RCC 7860 (cell line): ENCODE results near the gene CFAP97D2.
"Not testable (repeated sequence)": the region's sequence is repeated elsewhere in the genome, so short reads cannot be mapped to it uniquely, and the experiment has no call there.

Source experiments
- DNase-seq: peaks from one replicate; pipeline ENCODE4 v3.0.0-alpha.2; 2015; ENCODE audit warnings: low spot score
- FAIRE-seq: peaks from 2 replicates; lab custom pipeline; 2012; peaks lifted over from hg19 to GRCh38; lab: Jason Lieb, UNC

CFAP97D2 gene

DNA sequence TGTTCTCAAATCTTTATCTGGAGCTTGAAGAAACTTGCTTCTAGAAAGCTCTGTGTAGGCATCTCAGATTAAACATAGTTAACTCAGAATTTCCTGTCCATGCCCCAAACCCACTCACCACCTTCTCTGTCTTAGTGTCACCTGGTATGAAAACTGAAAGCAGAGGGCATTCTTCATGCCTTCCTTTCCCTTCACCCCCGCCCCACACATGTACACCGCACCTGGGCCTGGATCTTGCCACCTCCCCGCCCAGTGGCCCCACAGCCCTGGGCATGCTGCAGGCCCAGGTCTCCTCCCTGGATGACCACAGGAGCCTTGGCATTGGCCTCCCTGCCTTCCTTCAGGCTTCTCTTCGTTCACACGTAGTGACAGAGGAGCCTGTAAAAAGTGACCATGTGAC, 15.8 kb downstream of the CFAP97D2 start:
- FAIRE-seq: no peak
- DNase-seq: no peak

DNA sequence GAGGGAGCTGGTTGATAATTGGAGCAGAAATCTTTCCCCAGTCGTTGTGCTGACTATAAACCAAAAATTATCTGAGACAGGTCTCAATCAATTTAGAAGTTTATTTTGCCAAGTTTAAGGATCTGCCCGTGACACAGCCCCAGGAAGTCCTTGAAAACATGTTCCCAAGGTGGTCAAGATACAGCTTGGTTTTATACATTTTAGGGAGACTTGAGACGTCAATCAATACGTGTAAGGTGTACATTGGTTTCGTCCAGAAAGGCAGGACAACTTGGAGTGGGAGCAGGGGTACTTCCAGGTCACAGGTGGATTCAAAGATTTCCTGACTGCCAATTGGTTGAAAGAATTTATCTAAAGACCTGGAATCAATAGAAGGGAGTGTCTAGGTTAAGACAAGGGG, 17.6 kb downstream of the CFAP97D2 start:
- FAIRE-seq: no peak

DNA sequence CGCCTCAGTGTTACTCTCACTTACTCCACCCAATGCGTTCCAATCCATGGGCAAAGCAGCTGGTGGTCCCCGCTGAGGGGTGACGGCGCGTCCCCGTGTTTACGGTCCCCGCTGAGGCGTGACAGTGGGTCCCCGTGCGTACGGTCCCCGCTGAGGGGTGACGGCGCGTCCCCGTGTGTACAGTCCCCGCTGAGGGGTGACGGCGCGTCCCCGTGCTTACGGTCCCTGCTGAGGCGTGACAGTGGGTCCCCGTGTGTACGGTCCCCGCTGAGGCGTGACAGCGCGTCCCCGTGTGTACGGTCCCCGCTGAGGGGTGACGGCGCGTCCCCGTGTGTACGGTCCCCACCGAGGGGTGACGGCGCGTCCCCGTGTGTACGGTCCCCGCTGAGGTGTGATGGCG, 19.5 kb downstream of the CFAP97D2 start:
- FAIRE-seq: no peak
- DNase-seq: no peak

More for the DNA sequence above, 17.6 kb downstream of the CFAP97D2 start:
- no peak for DNase-seq

DNA sequence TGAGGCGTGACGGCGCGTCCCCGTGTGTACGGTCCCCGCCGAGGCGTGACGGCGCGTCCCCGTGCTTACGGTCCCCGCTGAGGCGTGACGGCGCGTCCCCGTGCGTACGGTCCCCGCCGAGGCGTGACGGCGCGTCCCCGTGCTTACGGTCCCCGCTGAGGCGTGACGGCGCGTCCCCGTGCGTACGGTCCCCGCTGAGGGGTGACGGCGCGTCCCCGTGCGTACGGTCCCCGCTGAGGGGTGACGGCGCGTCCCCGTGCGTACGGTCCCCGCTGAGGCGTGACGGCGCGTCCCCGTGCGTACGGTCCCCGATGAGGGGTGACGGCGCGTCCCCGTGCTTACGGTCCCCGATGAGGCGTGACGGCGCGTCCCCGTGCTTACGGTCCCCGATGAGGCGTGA, 20.5 kb downstream of the CFAP97D2 start:
- not testable (repeated sequence) for FAIRE-seq

DNA sequence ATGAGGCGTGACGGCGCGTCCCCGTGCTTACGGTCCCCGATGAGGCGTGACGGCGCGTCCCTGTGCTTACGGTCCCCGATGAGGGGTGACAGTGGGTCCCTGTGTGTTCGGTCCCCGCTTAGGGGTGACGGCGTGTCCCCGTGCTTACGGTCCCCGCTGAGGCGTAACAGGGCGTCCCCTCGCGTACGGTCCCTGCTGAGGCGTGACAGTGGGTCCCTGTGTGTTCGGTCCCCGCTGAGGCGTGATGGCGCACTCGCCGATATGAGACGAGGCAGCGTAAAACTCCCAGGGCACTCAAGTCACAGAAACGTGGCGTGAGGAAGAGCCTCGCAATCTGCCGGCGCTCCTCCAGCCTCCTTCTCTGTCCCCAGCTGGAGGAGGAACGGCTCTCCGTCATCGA, 20.9 kb downstream of the CFAP97D2 start:
- no peak for FAIRE-seq
- DNase-seq: no peak

More for the DNA sequence above, 20.5 kb downstream of the CFAP97D2 start:
- not testable (repeated sequence) for DNase-seq

DNA sequence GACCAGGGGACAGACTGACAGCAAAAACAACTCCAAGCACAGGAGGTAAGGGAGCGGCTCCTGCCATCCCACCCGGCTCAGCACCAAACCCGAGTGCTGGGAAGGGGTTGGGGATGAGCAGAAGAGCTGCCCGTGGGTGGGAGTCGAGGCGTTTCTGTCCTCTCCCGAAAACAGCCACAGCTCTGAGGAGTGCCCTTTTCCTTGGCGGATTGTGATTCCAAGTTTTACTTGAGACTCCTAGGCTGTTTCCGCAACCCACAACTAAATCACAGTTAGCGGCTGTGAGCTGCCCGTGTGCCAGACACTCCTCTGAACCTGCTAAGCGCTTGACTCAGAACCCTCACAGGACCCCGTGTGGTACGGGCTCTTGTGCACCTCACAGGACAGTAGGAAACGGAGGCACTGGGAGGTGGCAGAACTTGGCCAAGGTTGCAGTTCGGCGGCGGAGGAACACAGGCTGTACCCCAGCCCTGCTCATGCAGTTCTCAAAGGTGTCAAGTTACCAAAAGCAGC, 21.4 kb downstream of the CFAP97D2 start:
- DNase-seq (no peak), FAIRE-seq (no peak)

DNA sequence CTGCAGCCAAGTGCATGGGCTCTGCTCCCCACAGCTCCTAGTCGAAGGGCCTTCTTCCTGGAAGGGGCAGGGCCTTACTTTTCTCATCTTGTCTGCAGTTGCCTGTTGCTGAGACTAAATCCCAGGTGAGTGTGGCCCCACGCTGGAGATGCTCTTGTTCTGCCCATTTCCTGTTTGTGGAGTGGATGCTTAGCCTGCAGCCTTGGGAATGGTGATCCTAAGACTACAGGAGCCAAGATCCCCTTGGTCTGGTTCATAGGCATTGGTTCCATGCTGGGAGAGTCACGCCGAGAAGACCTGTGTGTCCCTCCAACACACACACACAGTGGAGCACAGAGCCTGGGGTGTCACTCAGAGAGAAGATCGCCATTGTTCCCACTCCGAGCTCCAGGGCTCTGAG, 23.5 kb downstream of the CFAP97D2 start:
- FAIRE-seq (no peak), DNase-seq (no peak)

DNA sequence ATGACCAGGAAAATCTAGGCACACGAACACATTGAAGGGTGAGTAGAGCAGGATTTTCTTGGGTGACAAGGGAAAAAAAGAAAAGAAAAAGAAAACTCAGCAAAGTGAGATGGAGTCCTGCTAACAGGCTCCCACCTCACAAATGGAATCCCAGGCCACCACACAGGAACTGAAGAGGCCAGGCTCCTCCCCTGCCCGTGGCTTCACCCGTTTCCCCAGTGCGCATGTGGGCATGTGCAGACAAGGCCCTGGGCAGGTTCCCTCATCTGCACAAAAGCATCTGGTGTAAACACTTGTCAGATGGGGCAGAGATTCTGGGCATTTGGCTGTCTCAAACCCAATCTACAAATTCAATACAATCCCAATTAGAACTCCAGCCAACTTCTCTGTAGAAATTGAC, 24.5 kb downstream of the CFAP97D2 start:
- FAIRE-seq (no peak), DNase-seq (no peak)

DNA sequence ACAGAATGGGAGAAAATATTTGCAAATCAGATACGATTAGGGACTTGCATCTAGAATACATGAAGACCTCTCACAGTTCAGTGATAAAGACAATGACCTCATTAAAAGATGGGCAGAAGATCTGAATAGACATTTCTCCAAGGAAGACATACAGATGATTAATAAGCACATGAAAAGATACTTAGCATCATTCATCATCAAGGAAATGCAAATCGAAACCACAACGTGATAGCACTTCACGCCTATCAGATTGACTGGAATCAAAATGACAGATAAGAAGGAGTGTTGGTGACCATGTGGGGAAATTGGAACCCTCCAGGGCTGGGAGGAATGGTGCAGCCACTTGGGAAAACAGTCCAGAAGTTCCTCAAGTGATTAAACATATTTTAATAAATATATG, 25.8 kb downstream of the CFAP97D2 start:
- FAIRE-seq (no peak), DNase-seq (no peak)

DNA sequence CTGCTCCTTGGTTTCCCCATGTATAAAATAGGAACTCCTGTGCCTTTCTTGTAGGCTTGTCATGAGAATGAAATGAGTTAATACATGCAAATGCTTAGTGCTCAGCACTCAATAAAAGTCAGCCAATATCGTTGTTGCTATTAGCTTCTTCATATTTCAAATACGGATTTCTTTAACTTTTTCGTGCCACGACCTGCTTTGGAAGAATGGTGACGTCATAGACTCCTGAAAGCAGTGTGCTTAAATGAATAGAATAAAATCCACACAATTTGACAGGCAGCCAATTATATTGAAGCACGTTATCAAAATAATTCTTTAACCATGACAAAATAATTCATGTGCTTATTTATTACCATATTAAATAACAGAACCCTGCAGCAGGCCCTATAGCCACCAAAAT, 29.1 kb downstream of the CFAP97D2 start:
- FAIRE-seq: no peak
- DNase-seq: no peak

DNA sequence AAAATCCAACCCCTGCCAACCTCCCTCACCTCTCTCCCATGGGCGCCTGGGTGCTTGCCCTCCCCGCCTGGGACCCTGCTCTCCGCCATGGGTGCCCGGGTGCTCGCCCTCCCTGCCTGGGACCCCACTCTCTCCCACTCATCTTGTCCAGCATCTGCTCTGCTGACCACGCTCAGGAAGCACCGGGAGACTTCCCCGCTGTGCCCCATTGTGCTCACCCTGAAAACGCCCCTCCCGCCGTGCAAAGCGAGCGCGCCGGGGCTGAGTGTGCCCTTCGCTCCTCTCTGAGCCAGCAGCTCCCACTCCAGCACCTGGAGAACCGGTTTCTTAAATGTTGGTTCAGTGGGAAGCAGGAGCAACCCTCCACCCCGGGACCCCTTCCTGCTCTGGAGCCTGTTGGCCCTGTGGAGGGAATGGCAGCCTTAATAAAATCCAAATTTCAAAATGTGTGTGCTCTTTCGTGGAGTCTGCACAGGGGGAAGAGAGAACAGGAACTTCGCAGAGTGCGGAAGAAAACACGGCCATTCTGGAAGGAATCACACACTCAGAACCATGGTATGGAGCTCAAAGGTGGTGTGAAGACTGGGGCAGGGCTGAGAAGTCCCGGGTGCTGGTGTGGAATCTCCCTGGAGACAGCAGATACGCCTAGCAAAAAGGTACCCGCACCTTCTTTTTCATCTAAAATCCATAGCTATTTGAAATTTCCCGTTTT, 32.5 kb downstream of the CFAP97D2 start:
- no peak for FAIRE-seq
- DNase-seq: no peak

DNA sequence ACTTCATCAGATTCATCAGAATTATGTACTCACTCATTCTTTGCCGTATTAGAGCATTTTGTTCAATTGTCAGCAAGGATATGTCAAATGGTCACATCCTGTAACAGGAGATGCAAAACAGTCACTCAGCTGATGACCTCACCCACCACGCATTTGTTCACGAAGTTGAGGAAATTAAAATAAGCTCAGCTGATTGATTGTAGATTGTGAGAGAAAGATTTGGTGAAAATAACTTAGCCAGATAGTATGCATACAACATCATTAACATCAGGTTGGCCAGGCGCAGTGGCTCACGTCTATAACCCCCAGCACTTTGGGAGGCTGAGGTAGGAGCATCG, 33.1 kb downstream of the CFAP97D2 start:
- DNase-seq: no peak
- no peak for FAIRE-seq

DNA sequence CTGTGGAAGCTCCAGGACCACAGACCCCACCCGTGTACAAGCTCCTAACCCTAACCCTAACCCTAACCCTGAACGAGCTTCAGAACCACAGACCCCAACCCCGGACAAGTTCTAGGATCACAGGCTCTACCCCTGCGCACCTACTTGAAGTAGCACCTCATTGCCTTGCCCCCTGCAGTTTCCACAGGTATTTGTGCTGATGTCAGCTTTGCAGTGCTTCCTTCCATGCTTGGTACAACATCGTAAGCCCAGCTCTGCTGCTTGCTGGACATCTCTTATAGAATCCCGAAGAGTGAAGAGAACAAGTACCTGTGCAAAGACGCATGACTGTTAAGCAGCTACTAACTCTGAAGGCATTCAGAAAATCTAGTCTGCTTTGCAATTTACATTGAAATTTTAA, 34.9 kb downstream of the CFAP97D2 start:
- FAIRE-seq (no peak), DNase-seq (no peak)

DNA sequence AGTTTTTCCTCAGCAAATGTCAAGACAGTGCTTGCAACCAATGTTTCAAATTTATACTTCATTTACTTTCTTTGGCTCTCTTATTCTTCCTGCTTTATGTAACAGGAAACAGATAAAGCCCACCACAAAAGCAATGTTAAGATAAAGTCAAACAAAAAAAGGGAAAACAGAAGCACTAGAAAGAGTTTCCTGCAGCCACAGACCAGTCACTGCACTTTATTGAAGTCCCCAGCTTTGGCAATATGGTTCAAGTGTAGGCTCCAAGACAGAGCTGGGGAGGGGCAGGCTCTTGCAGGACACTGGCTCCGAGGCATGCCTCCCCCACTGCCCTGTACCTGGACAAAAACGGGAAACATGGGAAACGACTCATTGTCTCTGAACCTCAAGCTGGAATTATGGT, 40.3 kb downstream of the CFAP97D2 start:
- FAIRE-seq (no peak), DNase-seq (no peak)

DNA sequence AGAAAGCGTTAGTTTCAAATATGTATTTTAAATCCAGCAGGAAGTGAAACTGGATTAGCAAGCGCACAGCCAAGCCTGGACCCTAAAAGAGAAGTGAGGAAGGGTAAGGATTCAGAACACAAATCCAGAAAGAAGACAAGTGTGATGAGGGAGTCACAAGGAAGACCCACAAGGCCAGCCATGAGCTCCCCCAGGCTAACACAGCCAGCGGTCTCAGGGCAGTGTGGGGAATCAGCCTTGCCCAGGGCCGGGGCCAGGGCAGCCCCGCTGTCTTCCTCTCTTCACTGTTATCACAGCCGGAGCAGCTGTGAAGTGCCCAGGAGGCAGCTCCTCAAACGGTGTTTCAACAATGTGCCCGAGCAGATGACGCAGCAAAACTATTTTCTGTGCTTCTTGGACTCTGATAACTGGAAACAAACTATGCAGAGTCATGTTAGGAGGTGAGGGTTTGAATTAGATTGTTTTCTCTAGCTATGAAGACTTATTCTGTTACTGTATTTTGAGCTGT, 43.5 kb downstream of the CFAP97D2 start:
- DNase-seq (no peak), FAIRE-seq (no peak)

DNA sequence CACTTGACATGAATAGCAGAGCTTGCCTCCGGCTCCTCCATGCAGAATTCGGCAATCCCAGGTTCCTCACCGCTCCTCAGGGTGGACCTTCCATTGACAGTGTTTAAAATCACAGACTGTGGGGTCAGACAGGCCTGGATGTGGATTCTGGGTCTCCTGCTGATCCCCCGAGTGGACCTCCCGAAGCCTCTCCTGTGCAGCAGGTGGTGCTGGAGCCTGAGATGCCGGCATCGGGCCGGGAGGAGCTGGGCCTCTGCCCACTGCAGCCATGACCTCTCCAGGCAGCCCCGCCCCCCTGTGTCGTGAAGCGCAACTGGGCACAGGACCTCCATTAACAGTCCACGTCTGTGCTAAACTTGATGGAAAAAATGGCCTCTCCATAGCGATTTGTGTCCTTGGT, 45.1 kb downstream of the CFAP97D2 start:
- no peak for FAIRE-seq
- no peak for DNase-seq

DNA sequence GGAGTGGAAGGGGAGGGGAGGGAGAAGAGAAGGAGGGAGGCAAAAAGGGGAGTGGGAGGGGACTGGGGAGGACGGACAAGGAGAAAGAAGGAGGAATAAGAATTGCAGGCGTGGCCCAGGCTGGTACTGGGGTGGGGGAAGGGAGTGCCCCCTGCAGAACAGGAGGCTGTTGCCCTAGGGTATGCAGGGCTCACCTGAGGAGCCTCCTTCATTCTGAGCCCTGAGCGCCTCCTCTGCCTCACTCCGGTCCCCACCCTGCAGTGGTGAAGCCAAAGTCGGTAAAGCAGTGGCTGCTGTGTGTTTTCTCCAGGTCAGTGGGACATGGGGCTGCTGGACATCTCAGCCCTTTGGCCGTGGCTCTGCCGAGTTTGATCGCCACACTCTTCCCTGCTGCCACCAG, 46.6 kb downstream of the CFAP97D2 start:
- DNase-seq (no peak), FAIRE-seq (no peak)

DNA sequence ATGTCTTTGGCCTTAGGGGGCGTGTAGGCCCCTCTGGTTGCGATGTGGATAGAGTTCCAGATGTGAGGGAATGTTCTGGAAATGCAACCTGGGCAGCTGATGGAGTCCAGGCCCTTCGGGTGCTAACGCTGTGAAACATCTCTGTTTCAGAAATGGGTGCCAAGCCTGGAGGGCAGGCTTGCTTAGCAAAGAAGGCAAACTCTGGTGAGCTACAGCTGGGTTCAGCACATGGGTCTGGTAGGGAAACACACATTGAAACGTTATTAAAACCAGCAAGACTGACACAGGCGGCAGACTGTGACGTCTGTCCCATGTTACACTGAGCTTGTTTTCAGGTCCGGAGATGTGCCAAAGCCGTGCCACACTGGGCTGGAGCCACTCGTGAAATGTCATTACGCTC, 47.0 kb downstream of the CFAP97D2 start:
- FAIRE-seq: no peak
- no peak for DNase-seq

DNA sequence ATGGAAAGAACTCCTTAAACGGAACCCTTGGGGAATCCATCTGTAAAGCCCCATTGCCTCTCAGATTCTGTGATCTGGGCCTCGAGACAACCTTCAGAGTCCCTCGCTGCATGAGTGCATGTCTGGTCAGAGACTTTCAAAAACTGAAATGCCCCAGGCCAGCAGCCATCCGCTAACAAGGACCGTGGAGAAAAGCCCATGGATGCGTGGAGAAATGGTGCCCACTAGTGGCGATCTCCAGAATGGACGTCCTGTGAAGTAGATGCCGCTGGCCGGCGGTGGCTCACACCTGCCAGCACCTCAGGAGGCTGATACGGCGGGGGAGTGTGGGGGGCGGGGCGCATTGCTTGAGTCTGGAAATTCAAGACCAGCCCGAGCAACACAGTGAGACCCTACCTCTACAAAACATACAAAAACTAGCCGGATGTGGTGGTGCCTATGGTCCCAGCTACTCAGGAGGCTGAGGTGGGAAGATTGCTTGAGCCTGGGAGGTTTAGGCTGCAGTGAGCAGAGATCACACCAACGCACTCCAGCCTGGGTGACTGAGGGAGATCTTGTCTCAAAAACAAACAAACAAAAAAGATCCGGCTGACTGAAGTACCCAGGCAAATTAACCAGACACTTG, 47.8 kb downstream of the CFAP97D2 start:
- no peak for FAIRE-seq
- peak; percentile 55 for DNase-seq

DNA sequence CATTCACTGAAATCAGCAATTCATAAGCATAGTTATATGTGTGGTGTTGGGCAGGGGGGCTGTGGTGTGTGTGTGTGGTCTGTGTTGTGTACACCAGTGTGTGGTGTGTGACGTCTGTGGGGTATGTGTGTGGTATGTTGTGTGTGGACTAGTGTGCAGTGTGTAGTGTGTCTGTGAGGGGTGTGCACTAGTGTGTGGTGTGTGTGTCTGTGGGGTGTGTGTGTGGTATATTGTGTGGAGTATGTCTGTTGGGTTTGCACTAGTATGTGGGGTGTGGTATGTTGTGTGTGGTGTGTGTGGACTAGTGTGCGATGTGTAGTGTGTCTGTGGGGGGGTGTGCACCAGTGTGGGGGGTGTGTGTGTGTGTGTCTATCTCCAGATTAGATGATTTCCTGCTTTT, 48.5 kb downstream of the CFAP97D2 start:
- no peak for FAIRE-seq
- DNase-seq: no peak

DNA sequence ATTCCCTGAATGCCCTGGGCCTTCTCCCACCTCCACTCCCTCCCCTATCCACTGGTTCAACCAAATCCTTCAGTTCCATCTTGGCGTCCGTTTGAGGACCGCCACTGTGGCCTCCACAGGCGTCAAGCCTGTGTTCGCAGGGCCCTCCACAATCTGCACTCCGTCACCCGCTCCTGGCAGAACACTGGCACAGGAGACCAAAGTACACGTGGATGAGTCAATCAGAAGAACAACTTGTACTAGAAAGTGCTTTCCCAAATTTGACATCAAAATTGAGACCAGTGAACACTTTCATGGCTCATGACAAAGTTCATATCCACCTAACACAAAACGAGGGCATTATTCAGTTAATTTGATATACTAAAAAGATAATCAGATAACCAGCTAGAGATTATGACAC, 49.1 kb downstream of the CFAP97D2 start:
- no peak for FAIRE-seq
- no peak for DNase-seq

DNA sequence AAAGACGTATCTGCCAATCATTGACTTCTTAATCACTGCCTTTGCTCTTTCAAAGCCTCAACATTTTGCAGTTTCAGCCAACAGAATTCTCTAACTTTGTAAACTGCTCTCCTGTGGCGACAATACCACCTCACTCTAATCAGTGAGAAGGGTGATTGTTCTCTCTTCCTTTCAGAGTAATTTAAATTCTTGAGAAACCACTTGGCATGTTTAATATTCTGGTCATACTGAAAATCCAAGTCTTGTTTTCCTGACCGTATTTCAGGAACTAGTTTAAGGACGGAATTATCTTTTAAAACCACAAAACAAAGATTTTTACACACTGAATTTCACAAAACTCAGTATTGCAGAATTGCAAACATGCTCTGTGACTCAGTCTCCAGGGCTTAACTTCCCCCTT, 50.4 kb downstream of the CFAP97D2 start:
- DNase-seq (no peak), FAIRE-seq (no peak)

DNA sequence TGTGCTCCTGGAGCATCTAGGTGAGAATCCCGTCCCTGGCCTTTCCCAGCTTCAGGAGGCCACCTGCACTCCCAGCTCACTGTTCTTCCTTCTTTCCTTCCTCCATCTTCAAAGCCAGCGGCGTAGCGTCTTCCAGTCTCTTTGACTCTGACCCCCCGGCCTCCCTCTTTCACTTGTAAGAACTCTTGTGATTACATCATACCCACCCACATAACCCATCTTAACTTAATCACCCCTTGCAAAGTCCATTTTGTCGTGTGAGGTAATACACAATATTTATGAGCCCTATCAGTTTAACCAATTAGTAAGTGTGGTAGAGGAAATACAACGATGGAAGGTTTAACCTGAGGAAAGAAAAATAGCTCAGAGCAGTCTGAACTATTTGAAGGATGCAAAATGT, 51.1 kb downstream of the CFAP97D2 start:
- FAIRE-seq (no peak), DNase-seq (no peak)
